Fibroblast of skin of abdomen (primary cell): ENCODE data around the gene KRTAP10-4.
"Not testable (repeated sequence)": the region's sequence is repeated elsewhere in the genome, so short reads cannot be mapped to it uniquely, and the experiment has no call there.

Source experiments
- DNase-seq: peaks from one replicate; pipeline ENCODE4 v3.0.0-alpha.2; 2013

The KRTAP10-4 gene

GRCh38 chr21:44600118-44600978 is 26.8 kb downstream of the KRTAP10-4 start, which contains the start of gene KRTAP10-7:
KRTAP10-7 (plus strand) TSS chr21:44600597; CDS start chr21:44600622, 25 bp downstream.
- DNase-seq = not testable (repeated sequence)

GRCh38 chr21:44601091-44601490 is 27.6 kb downstream of the KRTAP10-4 start:
- DNase-seq = not testable (repeated sequence)

- DNase-seq = no peak
Observed at GRCh38 chr21:44601596-44602462, 28.3 kb downstream of the KRTAP10-4 start.

GRCh38 chr21:44602463-44602850 is 28.9 kb downstream of the KRTAP10-4 start:
- DNase-seq = no peak

GRCh38 chr21:44603109-44603875 is 29.8 kb downstream of the KRTAP10-4 start:
- DNase-seq = no peak

- DNase-seq = no peak
Observed at GRCh38 chr21:44603911-44604310, 30.4 kb downstream of the KRTAP10-4 start.

GRCh38 chr21:44606495-44606894 is 33.0 kb downstream of the KRTAP10-4 start:
- DNase-seq = no peak

GRCh38 chr21:44609193-44609592 is 35.7 kb downstream of the KRTAP10-4 start:
- DNase-seq = no peak

- DNase-seq = not testable (repeated sequence)
Observed at GRCh38 chr21:44610157-44610843, 36.8 kb downstream of the KRTAP10-4 start.

- DNase-seq = no peak
Observed at GRCh38 chr21:44611551-44611950, 38.0 kb downstream of the KRTAP10-4 start.

GRCh38 chr21:44612029-44612486 is 38.5 kb downstream of the KRTAP10-4 start, which contains the start of gene KRTAP10-8:
KRTAP10-8 (plus strand) TSS chr21:44612079; CDS start chr21:44612101, 22 bp downstream.
- DNase-seq = no peak

- DNase-seq = no peak
Observed at GRCh38 chr21:44612669-44613229, 39.2 kb downstream of the KRTAP10-4 start.

- no peak for DNase-seq
Observed at GRCh38 chr21:44613386-44614155, 40.0 kb downstream of the KRTAP10-4 start.

- no peak for DNase-seq
Observed at GRCh38 chr21:44614161-44614631, 40.7 kb downstream of the KRTAP10-4 start.

GRCh38 chr21:44614961-44615391 is 41.4 kb downstream of the KRTAP10-4 start:
- no peak for DNase-seq

- no peak for DNase-seq
Observed at GRCh38 chr21:44615466-44615865, 41.9 kb downstream of the KRTAP10-4 start.

GRCh38 chr21:44615911-44616590 is 42.5 kb downstream of the KRTAP10-4 start:
- DNase-seq = no peak

- no peak for DNase-seq
Observed at GRCh38 chr21:44616591-44616926, 43.0 kb downstream of the KRTAP10-4 start.

GRCh38 chr21:44617071-44617501 is 43.6 kb downstream of the KRTAP10-4 start:
- DNase-seq = no peak

- no peak for DNase-seq
Observed at GRCh38 chr21:44618504-44618903, 45.0 kb downstream of the KRTAP10-4 start.
